ENCODE measurements around the gene FAM13C. TPM values are rescaled to one million over a fixed set of nuclear protein-coding genes. Genes with fewer than 3 reads are reported as not detected.

The FAM13C gene
- total and polyA plus RNA-seq, 9 of the 15 experiments (the other 6 are each of a cell fraction or from before 2014, with no cell fraction given): not detected

- Histone ChIP-seq H2AFZ (ENCODE audit: low read depth, low read length) (no peak overlapping the region), H4K20me1 (replicated peaks; ENCODE audit: control insufficient read depth, insufficient read depth, low read length) (no peaks in the 10 kb centered on the region), H3K4me3 (no peak overlapping the region), H3K4me2 (ENCODE audit: insufficient read depth, low read length) (no peak overlapping the region), H3K36me3 (ENCODE audit: control insufficient read depth, insufficient read depth, low read length) (no peaks in the 10 kb centered on the region), H3K79me2 (ENCODE audit: control insufficient read depth, insufficient read depth, low read length) (no peaks in the 10 kb centered on the region), H3K9me1 (ENCODE audit: control insufficient read depth, insufficient read depth, low read length) (no peaks in the 10 kb centered on the region), H3K27me3 (ENCODE audit: control insufficient read depth in 2 of 2, insufficient read depth in 2 of 2, low read length in 2 of 2) (no peaks in the 10 kb centered on the region), H3K9me3 (replicated peaks; ENCODE audit: control insufficient read depth, insufficient read depth, low read depth, low read length) (no peaks in the 10 kb centered on the region; the same call in 1 of the 2 replicates), H3K9ac (ENCODE audit: insufficient read depth in 1 of 2, low read depth in 2 of 2, low read length in 2 of 2) (no peak overlapping the region), H3K4me1 (replicated peaks in 1 of 2; ENCODE audit: control insufficient read depth in 2 of 2, insufficient read depth in 2 of 2, low read length in 2 of 2) (no peaks in the 10 kb centered on the region), H3K27ac (ENCODE audit: extremely low read depth, low read depth, low read length) (no peak overlapping the region)
- POLR2A ChIA-PET: no interaction called here
- intact Hi-C loops (cut with micrococcal nuclease): no loop called here
- WGBS (ENCODE audit: insufficient coverage, low coverage, missing lambda C conversion rate): 0% methylated on average over 1 of the region's 1 CpG
- DNase-seq (ENCODE audit: extremely low read depth in 1 of 4, low spot score in 3 of 4): no peak
- CTCF ChIA-PET (ENCODE audit: low intra/inter-chr PET ratio): no interaction called here
- no TSS peak for BruUV-seq (replicated peaks)
- TF ChIP-seq MEIS2 (IDR thresholded peaks at IDR 0.05; ENCODE audit: partially characterized antibody): peak; percentile 46
- TF ChIP-seq MAFG (tag; conservative IDR thresholded peaks at IDR 0.05): 0 out of 2 replicates have a peak, but pooled peaks have one; percentile 26
- TF ChIP-seq PKNOX1 (IDR thresholded peaks at IDR 0.05): peak; percentile 49; the same call in 1 of the 2 replicates
- no peak for TF ChIP-seq GTF2A2 (tag; IDR thresholded peaks at IDR 0.05)
- TF ChIP-seq PBX2 (CRISPR knock-in tag; IDR thresholded peaks at IDR 0.05; ENCODE audit: low read depth): no peak
- peak; percentile 67 for TF ChIP-seq PBX2 (tag; conservative IDR thresholded peaks at IDR 0.05; ENCODE audit: low read depth)
- ATAC-seq: no peak
- no peak for FAIRE-seq
- in situ Hi-C loops (cut with MboI): no loop called here
These were observed 82.9 kb downstream of the FAM13C start for GRCh38 chr10:59279476-59279875.
